HG03378 (cell line): Measurements from ENCODE around the gene CACNA1C.

Experiments
- ATAC-seq: cut with Tn5 transposase; IDR thresholded peaks from one replicate; pipeline ENCODE4 v1.9.1; 2021; ENCODE audit warnings: mild to moderate bottlenecking, moderate library complexity; ENCODE audit not compliant: unreplicated experiment

Gene CACNA1C

GRCh38 chr12:2192231-2192630 lies 139.4 kb downstream of the CACNA1C start:
- ATAC-seq: no peak

DNA sequence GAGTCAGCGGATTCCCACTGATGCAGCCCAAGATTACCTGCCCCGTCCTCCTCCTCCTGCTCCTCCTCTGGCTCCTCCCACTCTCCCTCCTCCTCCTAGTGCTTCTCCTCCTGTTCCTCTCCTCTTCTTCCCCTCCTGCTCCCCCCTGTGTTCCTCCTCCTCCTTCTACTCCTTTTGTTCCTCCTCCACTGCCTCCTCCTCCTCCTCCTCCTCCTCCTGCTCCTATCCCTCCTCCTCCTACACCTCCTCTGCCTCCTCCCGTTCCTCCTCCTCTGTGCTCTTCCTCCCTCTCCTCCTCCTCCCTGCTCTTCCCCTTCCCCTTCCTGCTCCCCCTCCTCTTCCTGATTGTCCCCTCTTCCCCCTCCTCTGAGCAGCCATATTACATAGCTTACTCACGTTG lies 141.3 kb downstream of the CACNA1C start:
- ATAC-seq: no peak

- ATAC-seq: no peak
These were observed 141.8 kb downstream of the CACNA1C start for GRCh38 chr12:2194571-2194970.

GRCh38 chr12:2195085-2195484 lies 142.3 kb downstream of the CACNA1C start:
- no peak for ATAC-seq

GRCh38 chr12:2198005-2198501 lies 145.3 kb downstream of the CACNA1C start:
- no peak for ATAC-seq

GRCh38 chr12:2198542-2198941 lies 145.8 kb downstream of the CACNA1C start:
- no peak for ATAC-seq

DNA sequence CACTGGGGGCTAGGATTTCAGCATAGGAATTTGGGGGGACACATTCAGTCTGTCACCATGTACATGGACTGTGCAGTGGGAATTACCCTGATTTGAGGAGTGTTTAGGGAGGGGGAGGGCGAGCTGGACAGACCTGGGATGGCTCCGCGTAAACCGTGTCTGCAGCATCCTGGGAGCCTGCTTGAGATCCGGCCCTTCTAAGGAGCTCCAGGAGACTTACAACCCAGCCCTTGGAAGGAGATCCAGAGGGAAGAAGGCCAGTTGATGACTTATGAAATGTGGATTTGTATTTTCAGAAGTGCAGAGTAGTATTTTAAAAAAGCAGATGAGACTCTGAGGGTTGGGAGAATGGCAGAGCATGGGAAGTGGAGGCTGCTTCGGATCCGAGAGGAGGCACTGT lies 153.2 kb downstream of the CACNA1C start:
- no peak for ATAC-seq

DNA sequence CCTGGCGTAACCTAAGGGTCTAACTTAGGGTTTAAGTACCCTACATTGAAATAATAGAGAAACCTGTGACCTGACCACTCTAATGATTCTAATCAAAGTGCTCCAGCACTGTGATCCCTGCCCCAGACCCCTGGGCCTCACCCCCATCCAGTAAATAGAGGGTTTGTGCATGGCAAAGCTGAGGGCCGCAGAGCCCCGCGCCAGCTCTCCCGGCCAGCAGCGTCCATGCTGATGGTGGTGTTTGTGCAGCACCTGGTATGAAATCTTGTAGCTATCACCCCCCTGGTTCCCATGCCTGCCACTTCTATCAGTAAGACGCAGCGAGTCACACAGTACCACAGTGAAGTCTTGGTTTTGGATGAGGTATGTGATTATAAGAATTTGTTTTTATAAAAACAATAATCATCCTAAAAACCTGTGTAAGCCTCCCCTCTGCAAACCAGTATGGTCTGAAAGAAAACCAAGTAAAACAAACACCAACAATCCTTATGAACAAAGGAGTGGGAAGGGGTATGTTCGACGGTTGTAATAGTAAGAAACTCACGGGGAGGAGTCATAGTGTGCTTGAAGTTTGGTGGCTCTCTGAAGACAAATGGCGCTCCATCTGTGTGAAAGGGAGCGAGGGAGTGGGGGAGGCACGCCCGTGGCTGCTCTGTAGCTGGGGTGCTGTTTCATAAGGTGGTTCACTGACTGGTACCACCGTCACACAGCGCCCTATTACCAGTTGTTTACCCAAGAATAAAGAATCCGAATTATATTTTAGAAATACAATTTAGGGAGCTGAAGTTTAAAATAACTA lies 156.2 kb downstream of the CACNA1C start:
- no peak for ATAC-seq

GRCh38 chr12:2211119-2211518 lies 158.3 kb downstream of the CACNA1C start:
- ATAC-seq: no peak

DNA sequence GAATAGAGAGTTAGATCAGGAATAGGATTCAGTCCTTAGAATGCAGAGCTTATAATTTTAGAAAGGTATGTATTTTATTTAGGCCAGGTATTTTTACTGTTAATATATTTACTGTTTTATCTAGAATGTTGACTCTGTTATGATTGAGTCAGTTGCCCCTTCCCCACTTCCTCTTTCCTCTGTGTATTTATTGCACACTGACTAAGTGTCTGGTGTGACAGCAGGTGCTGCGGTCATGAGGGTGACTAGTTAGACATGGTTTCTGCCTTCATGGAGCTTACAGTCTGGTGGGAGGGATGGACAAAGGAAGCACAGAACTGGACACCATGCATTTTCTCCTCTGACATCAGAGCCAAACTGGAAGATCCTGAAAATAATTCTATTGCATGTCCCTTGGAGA lies 159.8 kb downstream of the CACNA1C start:
- no peak for ATAC-seq

DNA sequence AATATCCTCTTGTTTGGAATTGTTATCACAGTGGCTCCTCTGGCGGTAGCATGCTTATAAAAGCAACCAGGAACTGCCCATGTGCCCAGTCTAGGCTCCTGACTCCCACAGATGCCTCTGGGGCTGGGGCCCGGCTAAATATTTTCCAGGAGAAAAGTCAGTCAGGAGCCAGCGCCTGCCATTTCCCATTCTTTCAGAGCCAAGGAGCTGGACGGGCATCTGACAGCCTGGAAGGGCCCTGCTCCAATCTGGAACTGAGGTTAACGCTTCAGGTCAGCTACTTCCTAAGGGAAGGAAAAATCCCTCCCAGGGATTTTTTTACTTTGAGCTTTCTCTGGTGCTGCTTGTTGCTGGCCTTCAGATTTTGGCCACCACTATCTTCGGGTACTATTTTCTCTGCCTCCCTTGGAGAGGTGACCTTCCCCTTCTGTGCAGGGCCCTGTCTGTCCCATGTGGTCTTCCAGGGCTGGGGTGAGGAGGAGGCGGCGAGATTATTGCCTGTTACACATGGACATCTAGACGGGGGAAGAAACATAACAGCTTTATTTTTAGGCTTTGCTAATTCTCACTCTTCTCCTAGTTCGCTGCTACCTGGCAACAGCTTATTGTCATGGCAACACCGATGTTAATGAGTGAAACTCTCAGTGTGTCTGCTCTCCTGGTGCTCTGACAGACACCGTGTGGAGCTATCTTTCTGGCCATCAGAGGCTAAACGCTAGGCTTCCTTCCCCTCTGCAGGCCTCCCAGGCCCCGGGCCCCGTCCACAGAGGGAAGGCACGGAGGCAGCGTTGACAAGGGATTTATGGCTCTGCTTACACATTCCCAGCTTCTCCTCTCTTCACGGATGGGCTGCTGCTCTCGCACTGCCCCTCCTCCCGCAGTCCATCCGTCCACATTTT lies 160.4 kb downstream of the CACNA1C start:
- no peak for ATAC-seq

DNA sequence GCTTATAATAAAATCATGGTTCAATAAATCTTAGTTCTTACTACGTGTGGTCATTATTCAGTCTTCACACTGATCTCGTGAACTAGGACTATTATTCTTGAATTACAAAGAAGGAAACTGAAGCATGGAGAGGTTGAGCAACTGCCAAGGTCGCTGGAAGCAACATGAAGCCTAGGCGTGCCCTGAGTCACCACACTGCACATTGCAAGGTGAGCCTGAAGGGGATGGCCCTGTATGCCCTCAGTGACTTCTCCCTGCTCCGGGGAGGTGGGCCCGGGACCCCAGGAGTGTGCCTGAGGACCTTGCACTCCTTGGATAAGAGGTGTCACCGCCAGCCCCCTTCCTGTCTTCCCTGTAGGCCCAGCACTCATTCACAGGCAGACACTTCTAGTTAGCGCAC lies 161.6 kb downstream of the CACNA1C start:
- ATAC-seq: no peak

GRCh38 chr12:2215709-2216560 lies 163.1 kb downstream of the CACNA1C start:
- no peak for ATAC-seq

GRCh38 chr12:2218706-2219105 lies 165.9 kb downstream of the CACNA1C start:
- ATAC-seq: no peak

DNA sequence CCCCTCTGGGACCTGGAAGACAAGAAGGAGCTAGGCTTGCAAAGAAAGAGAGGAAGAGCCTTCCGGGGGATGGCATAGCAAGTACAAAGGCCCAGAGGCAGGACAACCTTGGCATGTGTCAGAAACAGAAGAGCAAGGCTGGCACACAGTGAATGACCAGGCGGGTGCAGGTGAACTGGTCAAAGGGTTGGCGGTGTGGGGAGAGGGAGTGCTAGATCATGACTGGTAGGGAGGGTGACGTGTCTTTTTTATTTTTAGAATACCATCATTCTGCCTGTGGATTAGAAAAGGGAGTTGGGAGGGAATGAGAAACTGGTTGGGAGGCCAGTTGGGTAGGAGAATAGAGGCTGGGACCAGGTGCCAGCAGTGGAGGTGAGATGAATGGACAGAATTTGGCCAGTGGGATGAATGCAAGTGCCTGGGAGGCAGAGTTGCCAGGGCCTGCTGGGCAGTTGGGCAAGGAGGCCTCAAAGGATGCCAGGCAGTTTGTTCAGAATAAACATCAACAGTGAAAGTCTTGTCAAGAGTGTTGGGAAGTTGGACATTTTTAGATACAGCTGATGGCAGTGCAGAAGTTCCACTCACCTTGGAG lies 168.3 kb downstream of the CACNA1C start:
- ATAC-seq: no peak

DNA sequence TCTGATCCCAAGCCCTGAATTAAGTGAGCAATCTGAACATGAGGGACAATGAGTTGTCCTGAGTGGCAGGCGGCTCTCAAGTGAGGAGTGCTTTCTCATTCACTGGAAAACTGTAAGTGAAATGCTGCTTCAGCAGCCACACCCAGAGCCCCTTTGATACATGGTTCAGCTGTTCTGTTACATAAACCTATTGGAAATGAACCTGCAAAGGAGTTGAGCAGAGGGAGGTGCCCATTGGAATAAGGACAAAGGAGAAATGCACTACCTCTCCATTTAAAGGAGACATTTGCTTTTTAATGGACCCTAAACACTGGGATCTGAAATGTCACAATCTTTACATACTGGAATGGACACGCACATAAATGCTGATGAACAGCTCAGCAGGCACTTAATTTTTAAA lies 169.9 kb downstream of the CACNA1C start:
- no peak for ATAC-seq

GRCh38 chr12:2224961-2225360 lies 172.2 kb downstream of the CACNA1C start:
- no peak for ATAC-seq

- ATAC-seq: no peak
These were observed 172.9 kb downstream of the CACNA1C start for GRCh38 chr12:2225696-2226095.

DNA sequence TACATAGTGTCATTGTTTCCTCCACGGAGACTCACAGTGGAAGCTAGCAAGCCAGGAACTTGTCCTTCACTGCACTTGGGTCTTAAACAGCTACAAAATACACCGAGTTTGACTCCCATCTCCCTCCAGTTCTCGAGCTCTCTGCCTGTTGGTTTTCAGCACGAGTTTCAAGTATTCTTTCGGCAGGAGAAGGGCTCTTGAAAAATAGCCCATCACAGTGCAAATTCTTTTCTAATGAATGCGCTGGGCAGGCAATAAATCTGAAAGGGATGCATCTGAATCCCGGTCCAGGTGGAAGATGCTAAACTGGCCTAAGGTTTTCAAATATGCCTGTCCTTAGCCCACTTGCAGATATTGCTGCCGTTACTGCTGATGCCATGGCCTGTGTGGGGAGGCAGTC lies 173.9 kb downstream of the CACNA1C start:
- no peak for ATAC-seq

DNA sequence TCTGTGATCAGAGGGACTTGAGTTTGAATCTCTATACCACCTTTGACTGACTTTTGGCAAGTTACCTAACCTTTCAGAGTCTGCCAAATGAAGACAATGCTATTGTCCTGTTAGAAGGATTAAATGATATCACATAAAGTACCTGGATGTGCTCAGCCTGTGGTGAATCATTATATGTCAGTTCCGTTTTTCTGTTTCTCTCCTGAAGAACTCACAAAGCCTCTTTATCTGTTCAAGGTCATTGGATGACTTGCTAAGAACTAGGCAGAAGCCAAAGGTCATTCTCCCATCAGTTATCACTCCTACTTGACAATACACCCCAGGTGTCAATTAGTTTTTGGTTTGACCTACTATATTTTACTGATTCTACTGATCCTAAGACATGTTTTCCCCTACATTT lies 174.6 kb downstream of the CACNA1C start:
- no peak for ATAC-seq

DNA sequence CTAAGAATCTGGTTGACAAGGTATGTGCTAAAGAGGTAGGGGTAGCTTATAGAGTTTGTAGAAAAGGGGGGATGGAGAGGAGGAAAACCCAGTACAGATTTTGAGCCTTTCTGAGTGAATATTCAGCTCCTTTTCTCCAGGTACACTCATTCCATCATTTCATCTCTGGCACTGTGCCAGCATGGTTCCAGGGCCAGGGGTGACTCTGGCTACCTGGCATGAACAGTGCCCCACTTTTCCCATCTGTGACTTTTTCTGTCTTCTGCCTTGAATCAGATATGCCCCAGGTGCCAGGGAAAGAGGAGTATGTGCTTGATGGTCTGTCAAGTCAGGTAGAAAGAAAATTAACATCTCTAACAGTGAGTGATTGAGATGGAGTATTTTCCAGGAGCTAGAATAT lies 175.7 kb downstream of the CACNA1C start:
- ATAC-seq: no peak
